Stimulated activated CD8-positive, alpha-beta memory T cell treated with anti-CD3 and anti-CD28 coated beads, Interleukin-2, amount 100 ng/mL, for 1 hour (primary cell): ENCODE results near the gene ACHE.
"Not testable (repeated sequence)": the region's sequence is repeated elsewhere in the genome, so short reads cannot be mapped to it uniquely, and the experiment has no call there.

Source experiments
- DNase-seq, 2 donors: peaks; one replicate each; pipeline ENCODE4 v3.0.0-alpha.2; 2020; ENCODE audit warnings: low read depth in 2 of 2

The ACHE gene

GRCh38 chr7:100895701-100895955 is at the start of gene ACHE:
Gene ACHE (minus strand): TSS chr7:100895888. CDS start chr7:100894232, 1,656 bp downstream.
- no peak for DNase-seq

GRCh38 chr7:100944138-100944537 is 48.5 kb upstream of the ACHE start:
- no peak for DNase-seq

DNA sequence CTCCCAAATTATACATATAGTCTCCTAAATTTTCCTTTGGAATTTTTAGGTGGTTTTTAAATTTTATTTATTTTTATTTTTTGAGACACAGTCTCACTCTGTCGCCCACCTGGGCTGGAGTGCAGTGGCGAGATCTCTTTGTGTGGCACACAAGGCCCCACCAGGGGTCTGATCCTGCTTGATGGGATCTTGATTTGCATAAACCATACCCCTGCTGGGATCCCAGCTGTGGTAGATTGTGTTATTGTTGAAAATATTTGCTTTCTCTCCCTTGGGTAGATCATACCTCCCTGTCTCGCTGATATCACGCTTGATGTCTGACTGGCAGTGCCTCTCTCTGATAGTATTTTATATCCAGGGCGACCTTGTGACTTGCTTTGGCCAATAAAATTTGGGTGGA is 48.0 kb upstream of the ACHE start:
- DNase-seq: no peak

GRCh38 chr7:100942045-100942774 is 46.5 kb upstream of the ACHE start:
- no peak for DNase-seq

DNA sequence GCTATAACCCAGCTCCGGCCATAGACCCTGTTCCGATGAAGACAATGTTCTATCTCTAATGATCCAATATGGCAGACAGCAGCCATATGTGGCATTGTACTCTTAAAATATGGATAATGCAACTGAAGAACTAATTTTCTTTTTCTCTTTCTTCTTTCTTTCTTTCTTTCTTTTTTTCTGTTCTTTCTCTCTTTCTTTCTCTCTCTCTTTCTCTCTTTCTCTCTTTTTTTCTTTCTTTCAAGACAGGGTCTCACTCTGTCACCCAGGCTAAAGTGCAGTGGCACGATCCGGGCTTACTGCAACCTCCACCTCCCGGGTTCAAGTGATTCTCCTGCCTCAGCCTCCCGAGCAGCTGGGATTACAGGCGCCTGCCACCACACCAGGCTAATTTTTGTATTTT is 40.5 kb upstream of the ACHE start:
- DNase-seq: not testable (repeated sequence)

DNA sequence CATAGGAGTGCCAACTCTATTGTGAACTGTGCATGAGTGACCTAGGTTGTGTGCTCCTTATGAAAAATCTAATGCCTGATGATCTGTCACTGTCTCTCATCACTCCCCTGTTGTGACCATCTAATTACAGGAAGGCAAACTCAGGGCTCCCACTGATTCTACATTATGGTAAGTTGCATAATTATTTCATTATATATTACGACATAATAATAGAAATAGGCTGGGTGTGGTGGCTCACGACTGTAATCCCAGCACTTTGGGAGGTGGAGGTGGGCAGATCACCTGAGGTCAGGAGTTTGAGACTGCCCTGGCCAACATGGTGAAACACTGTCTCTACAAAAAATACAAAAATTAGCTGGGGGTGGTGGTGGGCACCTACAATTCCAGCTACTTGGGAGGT is 39.7 kb upstream of the ACHE start:
- not testable (repeated sequence) for DNase-seq

- DNase-seq: no peak
Observed at GRCh38 chr7:100933734-100934133, 38.0 kb upstream of the ACHE start.

DNA sequence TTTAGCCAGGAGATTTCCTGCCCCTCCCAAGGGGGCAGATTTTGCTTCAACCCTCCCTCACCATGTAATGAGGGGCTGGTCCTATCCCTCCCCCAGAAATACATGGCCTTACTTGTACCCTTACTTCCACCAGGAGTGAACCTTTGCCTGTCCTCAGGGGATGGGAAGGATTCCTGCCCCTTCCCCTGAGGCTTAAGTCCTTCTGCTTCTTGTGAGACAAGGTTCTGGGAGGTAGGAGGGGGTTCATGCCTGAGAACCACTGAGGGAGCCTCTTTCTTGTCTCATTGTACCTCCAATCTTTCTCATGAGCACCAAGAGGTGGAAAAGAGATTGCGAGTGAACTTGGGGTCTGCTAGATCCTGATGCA is 34.1 kb upstream of the ACHE start:
- DNase-seq: no peak

DNA sequence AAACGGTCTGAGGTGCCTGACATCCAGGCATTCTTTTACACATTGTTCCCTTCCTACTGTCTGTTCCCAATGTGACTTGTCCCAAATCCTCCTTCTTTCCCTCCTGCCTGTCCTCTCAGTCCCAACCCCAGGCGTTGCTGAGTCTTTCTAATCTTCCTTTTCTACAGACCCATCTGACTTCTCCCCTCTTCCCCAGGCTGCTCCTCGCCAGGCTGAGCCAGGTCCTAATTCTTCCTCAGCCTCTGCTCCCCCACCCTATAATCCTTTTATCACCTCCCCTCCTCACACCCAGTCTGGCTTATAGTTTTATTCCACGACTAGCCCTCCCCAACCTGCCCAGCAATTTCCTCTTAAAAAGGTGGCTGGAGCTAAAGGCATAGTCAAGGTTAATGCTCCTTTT is 27.9 kb upstream of the ACHE start:
- DNase-seq: not testable (repeated sequence)

DNA sequence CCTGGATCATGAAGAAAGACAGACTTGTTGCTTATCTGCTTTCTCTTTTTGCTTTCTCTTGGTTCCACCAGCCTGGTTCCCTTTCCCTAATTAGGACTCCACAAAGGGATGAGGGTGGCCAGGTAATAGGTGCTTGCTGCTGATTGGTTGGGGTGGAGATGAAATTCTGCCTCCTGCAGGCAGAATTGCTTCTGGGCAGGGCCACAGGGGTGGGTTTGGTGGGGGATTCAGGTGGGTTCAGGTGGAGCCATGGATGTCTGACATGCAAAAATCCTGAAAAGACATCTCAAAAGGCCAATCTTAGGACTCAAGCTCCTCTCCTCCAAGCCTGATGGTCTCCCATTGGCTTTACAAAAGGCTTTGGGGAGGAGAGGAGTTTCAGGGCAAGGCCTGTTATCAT is 25.4 kb upstream of the ACHE start:
- no peak for DNase-seq

- DNase-seq: not testable (repeated sequence)
Observed at GRCh38 chr7:100919779-100920437, 24.2 kb upstream of the ACHE start.

DNA sequence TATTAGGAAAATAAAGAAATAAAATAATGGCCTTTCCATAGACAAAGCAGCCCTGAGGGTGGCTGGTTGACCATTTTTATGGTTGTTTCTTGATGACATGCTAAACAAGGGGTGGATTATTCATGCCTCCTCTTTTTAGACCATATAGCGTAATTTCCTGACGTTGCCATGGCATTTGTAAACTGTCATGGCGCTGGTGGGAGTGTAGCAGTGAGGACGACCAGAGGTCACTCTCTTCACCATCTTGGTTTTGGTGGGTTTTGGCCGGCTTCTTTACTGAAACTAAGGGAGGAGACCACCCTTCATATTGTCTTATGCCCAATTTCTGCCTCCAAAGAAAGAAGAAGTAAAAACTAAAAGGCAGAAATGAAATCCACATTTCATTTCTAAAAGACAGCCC is 23.6 kb upstream of the ACHE start:
- not testable (repeated sequence) for DNase-seq

DNA sequence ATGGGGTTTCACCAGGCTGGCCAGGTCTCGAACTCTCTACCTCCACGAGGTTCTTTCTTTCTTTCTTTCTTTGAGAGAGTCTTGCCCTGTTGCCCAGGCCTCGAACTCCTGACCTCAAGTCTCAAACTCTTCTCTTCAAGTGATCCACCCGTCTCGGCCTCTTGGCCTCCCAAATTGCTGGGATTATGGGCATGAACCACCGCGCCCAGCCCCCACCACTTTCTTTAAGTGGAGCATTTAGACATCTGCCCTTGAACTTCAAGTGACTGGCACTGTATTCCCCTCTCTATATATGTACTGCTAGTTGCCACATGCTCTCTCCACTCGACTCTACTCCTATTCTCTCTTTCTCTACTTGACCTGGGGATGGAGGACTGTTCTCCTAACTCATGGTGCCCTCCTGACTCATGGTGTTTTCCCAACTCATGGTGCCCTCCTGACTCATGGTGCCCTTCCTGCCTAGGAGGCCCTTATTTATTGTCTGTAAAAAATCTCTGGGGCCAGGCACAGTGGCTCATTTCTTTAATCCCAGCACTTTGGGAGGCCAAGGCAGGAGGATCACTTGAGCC is 19.3 kb upstream of the ACHE start:
- DNase-seq: no peak

- DNase-seq: no peak
Observed at GRCh38 chr7:100914208-100914878, 18.7 kb upstream of the ACHE start.

GRCh38 chr7:100911484-100911883 is 15.8 kb upstream of the ACHE start:
- DNase-seq: no peak

GRCh38 chr7:100910443-100910842 is 14.8 kb upstream of the ACHE start:
- DNase-seq: not testable (repeated sequence)

DNA sequence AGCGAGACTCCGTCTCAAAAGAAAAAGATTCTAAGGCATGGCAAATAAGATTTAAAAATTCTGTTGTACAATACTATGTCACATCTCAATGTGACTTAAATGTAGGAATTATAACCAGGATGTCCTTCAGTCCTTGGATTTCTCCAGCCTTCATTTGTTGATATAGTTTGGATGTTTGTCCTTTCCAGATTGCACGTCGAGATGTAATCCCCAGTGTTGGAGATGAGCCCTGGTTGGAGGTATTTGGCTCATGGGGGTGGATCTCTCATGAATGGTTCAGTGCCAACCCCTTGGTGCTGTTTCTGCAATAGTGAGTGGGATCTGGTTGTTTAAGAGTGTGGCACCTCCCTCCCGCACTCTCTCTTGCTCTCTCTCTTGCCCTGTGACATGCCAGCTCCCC is 12.8 kb upstream of the ACHE start:
- DNase-seq: no peak

DNA sequence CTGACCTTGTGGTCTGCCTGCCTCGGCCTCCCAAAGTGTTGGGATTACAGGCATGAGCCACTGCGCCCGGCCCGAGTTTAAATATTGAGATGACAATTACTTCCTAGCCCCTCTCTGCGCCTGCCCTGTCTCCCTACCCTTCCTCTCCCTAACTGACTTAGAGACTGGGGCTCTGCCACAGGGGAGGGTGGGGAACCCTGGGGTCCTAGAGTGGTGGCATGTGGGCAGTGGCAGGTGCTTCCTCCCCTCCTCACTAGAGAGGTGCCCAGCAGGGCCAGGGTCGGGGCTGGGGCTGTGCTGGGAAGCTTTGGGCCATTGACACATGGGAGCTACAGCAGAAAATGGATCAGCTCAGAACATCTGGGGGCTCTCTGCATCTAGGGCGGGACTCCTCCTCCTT is 7.0 kb upstream of the ACHE start:
- DNase-seq: no peak

DNA sequence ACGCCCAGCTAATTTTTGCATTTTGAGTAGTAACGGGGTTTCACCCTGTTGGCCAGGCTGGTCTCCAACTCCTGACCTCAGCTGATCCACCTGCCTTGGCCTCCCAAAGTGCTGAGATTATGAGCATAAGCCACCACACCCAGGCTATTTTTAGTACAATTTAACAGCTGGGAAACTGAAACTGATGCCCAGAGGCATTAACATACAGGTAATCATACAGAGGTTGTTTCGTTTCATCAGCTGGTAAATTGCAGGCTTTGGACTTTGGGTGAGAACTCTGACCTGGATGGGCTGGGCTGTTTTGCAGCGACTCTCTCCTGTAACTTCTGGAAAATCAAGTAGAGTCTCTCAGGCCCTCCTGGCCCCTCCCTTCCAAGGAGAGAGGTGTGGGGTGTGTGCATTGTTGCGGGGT is 6.2 kb upstream of the ACHE start:
- no peak for DNase-seq

- no peak for DNase-seq
Observed at GRCh38 chr7:100900978-100901377, 5.3 kb upstream of the ACHE start.

DNA sequence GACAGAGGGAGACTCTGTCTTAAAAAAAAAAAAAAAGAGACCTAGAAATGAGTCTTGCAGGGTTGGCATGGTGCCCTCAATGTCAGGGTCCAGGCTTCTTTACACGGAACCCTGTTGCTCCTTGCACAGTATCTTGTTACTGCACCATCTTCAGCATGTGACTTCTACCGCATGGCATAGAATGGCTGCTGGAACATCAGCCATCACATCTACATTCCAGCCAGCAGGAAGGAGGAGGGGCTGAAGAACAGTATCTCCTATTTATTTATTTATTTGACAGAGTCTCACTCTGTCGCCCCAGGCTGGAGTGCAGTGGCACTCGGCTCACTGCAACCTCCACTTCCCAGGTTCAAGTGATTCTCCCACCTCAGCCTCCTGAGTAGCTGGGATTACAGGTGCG is 3.7 kb upstream of the ACHE start:
- no peak for DNase-seq

DNA sequence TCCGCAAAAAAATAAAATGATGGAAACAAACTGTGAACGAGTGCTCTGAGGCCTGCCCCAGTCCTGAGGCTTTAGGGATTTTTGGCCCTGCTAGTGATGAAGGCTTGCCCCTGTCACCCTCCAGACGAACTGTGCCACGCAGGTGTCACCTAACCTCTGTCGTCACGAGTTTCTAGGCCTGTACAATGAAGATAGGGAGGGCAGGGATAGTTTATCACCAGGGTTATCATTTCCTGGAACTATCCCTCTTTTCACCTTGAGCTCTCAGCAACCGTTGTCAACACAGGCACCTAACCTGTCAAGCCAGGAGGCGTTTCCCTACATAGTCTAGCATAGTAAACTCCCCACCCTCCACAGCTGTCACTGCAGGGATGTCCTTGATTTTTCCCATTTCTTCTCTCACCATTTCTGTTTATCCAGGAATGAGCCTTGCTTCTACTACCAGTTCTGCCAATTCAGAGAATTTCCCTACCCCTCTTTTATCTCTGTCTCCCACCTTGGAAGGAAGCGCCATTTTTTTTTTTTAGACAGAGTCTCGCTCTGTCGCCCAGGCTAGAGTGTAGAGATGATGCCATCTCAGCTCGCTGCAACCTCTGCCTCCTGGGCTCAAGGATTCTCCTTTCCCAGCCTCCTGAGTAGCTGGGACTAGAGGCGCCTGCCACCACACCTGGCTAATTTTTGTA is 2.2 kb upstream of the ACHE start:
- no peak for DNase-seq
